HG02759 (cell line): Measurements from ENCODE around the gene TRIO.

ENCODE experiments used
- ATAC-seq: cut with Tn5 transposase; IDR thresholded peaks from one replicate; pipeline ENCODE4 v1.9.1; 2021; ENCODE audit warnings: mild to moderate bottlenecking, moderate library complexity; ENCODE audit not compliant: unreplicated experiment

Gene TRIO

GRCh38 chr5:14122089-14122488 lies 21.1 kb upstream of the TRIO start:
- ATAC-seq: no peak

DNA sequence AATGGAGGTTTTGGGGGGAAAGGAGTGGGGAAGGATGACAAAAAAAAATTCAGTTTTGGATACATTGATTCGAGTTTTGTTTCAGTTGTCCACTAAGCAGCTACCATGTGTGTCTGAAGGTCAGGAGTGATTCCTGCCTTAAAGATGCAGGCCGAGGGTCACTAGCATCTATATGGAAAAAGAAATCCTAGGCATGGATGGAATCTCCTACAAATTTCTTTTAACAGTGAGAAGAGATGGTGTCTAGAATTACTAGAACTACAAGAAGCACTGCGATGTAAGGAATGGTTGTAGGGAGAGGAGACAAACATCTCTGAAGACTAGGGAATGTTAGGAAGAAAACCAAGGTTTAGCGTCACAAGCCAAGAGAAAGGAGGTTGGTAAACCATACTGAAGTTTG lies 19.6 kb upstream of the TRIO start:
- no peak for ATAC-seq

GRCh38 chr5:14123974-14124482 lies 19.1 kb upstream of the TRIO start:
- no peak for ATAC-seq

GRCh38 chr5:14125262-14125661 lies 17.9 kb upstream of the TRIO start:
- ATAC-seq: no peak

GRCh38 chr5:14127587-14127986 lies 15.6 kb upstream of the TRIO start:
- no peak for ATAC-seq

- ATAC-seq: no peak
These were observed 15.1 kb upstream of the TRIO start for GRCh38 chr5:14128079-14128478.

DNA sequence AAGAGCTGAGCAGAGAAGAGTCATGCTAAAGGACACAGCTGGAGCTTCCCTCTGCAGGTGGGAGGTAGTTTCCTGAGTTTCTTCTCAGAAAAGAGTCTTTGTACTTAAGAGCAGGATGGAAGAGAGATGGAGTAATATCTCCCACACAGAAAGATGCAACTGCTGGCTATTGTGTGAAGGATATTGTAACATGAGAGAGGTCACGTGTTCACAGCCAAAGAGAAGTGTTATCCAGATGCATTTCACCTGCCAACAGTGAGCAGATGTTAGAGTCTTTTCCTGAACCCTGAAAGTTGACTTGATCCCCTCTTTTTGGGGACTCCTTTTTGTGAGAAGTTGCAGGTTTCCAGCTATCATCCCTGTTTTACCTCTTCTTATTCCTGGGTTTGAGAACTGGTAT lies 14.0 kb upstream of the TRIO start:
- no peak for ATAC-seq

DNA sequence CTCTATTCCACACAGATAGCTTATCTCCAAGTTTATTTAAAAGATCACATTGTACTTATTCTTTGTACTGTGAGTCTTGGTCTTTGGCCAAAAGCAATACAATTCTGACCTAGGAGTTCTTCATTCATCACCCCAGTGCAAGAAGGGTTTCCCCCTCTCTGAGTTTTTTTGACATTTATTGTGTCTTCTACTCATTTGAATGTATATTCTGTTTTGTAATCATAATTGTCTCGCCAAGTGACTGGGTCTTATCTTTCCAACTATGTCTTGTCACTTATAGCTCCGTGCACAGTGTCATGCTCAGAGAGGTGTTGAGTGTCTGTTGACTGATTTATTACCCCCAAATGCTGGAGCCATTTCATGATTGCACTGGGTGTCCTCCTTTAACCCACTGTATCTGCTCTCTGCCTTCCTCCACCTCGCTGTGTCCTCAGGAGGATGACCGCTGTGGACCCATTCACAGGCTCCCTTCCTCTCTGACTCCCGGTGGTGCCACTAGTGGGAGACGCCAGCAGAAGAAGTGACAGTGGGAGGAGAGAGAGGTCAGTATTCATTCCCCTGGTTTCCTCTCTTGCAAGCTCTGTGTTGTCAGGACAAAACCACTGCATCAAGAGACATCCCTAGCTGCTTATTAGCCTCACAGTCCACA lies 11.2 kb upstream of the TRIO start:
- no peak for ATAC-seq

DNA sequence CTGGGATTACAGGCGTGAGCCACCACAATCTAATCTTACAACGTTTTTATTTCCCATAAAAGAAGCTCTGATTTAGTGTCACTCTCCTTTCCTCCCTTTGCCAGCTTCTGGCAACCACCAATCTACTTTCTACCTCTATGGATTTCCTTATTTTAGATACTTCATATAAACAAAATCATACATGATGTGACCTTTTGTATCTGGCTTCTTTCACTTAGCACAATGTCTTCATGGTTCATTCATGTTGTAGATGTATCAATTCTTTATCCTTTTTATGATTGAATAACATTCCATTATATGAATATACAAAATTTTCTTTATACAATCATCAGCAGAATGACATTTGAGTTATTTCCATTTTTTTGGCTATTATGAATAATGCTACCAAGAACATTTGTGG lies 9.7 kb upstream of the TRIO start:
- ATAC-seq: no peak

GRCh38 chr5:14134083-14134482 lies 9.1 kb upstream of the TRIO start:
- no peak for ATAC-seq

- no peak for ATAC-seq
These were observed 8.4 kb upstream of the TRIO start for GRCh38 chr5:14134771-14135170.

DNA sequence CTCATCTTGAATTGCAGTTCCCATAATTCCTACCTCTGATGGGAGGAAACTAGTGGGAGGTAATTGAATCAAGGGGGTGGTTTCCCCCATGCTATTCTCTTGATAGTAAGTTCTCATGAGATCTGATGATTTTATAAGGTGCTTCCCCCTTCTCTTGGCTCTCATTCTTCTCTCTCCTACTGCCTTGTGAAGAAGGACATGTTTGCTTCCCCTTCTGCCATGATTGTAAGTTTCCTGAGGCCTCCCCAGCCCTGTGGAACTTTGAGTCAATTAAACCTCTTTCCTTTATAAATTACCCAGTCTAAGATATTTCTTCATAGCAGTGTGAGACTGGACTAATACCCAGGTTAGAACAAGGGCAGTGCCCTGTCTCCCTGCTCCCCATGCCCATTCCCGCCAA lies 7.5 kb upstream of the TRIO start:
- no peak for ATAC-seq

- no peak for ATAC-seq
These were observed 6.9 kb upstream of the TRIO start for GRCh38 chr5:14136228-14136627.

DNA sequence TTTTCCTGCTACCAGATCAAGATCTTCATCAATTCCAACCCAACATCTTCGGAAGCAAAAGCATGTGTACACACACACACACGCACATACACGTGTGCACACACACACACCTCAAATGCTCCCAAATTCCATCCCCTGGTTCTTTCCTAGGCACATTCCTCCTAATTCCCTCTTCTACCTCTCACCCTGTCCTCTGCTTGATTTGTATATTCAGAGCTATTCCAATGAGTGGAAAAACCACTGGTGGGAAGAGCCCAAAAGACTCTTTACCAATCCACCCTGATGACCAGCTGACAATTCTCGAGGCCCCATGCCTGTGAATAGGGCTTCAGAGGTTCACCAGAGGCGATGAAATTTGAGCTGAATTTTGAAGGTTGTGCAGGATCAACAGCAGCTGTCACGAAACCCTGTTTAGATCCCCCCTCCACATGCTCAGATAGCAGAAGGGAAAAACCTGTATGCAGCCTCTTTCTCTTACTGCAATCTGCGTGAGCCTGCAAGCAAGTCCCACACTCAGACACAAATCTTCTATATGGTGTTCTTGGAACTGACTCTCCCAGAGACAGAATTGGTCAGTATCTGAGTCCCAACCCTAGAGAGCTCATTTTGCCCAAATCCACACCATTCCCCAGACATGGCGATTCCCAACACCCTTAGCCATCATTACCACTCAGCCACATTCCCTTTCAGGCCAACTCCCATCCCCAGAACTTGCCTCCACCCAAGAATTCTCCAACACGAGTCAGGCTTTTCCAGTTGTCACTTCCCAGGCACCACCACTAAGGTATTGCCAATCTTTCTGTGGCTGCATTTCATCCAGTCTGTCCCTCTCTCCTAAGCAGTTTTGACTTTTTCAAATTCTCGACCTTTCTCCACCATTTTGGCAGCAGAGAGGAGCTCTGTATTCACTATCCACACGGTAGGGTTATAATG lies 4.3 kb upstream of the TRIO start:
- no peak for ATAC-seq

- ATAC-seq: no peak
These were observed 1.4 kb upstream of the TRIO start for GRCh38 chr5:14141764-14142163.

DNA sequence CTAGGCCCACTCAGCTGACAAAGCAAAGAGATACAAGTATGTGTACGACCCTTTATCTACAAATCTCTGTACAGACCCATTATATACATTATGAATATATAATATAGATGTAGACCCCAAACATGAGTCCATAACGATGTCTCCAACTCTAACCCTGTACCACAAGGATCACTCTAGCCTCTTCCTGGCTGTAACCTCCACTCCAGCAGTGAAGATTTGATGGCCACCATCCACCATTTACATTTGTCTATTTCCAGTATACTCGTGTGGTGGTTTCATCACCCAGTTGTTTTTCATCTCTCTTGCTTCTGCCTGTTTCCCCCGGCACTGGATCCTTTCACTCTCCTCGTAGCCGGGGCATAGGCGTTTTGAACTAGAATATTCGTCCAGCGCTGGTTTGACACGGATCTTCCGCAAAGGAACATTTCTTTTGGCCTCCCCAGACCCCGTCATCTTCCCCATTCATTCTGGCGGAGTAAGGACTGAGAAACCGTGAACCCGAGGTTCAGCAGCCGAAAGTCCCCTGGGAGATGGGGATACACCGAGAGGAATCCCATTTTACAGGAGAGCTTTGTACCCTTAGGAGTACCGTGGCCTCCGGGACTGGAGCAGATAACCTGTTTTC lies 828 bp upstream of the TRIO start:
- ATAC-seq: peak; percentile 3

DNA sequence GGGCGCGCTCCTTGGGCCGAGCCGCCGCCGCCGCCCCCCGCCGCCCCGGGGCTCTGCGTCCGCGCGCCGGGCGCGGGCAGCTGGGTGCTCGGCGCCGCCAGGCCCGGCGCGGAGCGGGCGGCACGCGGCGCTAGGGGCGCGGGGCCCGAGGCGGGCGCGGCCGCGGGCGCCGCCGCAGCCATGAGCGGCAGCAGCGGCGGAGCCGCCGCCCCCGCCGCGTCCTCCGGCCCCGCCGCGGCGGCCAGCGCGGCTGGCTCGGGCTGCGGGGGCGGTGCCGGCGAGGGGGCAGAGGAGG lies 351 bp downstream of the TRIO start:
- peak; percentile 23 for ATAC-seq

- peak; percentile 13 for ATAC-seq
These were observed 871 bp downstream of the TRIO start for GRCh38 chr5:14143841-14144585.

GRCh38 chr5:14144586-14145434 lies 1.7 kb downstream of the TRIO start:
- ATAC-seq: peak; percentile 46
